Fibroblast of the aortic adventitia (primary cell): ENCODE results near the gene TAF4. TPM values are rescaled to one million over a fixed set of nuclear protein-coding genes. Genes with fewer than 3 reads are reported as not detected.
"Not testable (repeated sequence)": the region's sequence is repeated elsewhere in the genome, so short reads cannot be mapped to it uniquely, and the experiment has no call there.

Source experiments
- DNase-seq: peaks from one replicate; pipeline ENCODE4 v3.0.0-alpha.2; 2010; ENCODE audit warnings: low read depth
- H3K4me3 ChIP-seq: 2 replicates; pipeline ENCODE4 v1.5.1; 2011; ENCODE audit warnings: low read depth, mild to moderate bottlenecking, control low read depth, low read length, moderate library complexity
- total RNA-seq: library from RNA; depleted of rRNA; stranded (reverse); fragments of >200 nt; gene quantifications from 2 replicates; pipeline ENCODE4 v1.2.3, GENCODE V29; 2012; ENCODE audit warnings: low replicate concordance
- TF ChIP-seq, protein P1 (sequence below): IDR thresholded peaks from 2 replicates; pipeline ENCODE4 v1.5.1; 2011; ENCODE audit warnings: mild to moderate bottlenecking, low read length, control low read depth, inconsistent platforms; ENCODE audit not compliant: insufficient read depth

Gene TAF4
- total RNA-seq, 1 donor: 5.4 TPM

DNA sequence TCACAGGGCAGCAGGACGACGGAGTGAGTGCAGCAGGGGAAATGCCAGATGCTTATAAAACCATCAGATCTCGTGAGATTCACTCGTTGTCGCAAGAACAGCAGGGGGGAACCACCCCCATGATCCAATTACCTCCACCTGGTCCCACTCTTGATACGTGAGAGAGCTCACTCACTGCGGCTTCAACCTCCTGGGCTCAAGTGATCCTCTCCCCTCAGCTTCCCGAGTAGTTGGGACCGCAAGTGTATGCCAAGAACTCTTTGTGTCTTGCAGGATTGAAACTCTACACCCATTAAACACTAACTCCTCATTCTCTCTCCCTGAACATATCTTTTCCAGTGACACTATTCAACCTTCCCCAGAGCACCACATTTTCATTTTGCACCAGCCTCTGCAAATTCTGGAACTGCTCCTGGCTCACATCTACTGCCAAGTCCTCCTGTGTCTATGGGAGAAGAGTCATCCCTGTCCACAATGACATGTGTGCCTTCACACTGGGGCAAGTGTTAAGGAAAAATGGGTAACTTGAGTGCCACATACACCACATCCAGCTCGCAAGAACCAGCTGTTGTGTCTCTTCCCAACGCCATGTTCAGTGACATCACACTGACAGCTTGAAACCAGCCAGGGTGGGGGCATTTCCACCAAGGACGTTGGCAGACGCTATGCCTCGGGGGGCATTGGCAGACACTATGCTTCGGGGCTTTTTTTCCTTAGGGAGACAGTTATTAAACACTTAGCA is 14.7 kb upstream of the TAF4 start:
- DNase-seq: no peak
- no peak overlapping the region for H3K4me3 ChIP-seq

DNA sequence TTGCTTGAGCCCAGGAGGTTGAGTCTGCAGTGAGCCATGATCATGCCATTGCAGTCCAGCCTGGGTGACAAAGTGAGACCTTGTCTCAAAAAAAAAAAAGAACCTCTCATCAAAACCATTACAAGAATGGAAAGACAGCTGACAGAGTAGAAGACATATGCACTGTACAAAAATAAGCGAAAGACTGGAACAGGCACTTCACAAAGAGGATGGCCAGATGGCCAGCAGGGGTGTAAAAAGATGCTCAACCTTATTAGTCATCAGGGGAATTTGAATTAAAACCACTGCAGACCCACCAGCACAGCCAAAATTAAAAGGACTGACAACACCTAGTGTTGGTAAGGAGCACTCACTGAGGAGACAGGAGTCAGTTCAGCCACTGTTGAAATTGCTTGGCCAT is 13.5 kb upstream of the TAF4 start:
- TF ChIP-seq, protein P1, sequence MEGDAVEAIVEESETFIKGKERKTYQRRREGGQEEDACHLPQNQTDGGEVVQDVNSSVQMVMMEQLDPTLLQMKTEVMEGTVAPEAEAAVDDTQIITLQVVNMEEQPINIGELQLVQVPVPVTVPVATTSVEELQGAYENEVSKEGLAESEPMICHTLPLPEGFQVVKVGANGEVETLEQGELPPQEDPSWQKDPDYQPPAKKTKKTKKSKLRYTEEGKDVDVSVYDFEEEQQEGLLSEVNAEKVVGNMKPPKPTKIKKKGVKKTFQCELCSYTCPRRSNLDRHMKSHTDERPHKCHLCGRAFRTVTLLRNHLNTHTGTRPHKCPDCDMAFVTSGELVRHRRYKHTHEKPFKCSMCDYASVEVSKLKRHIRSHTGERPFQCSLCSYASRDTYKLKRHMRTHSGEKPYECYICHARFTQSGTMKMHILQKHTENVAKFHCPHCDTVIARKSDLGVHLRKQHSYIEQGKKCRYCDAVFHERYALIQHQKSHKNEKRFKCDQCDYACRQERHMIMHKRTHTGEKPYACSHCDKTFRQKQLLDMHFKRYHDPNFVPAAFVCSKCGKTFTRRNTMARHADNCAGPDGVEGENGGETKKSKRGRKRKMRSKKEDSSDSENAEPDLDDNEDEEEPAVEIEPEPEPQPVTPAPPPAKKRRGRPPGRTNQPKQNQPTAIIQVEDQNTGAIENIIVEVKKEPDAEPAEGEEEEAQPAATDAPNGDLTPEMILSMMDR: no peak
- no peak overlapping the region for H3K4me3 ChIP-seq

More for the DNA sequence above, 14.7 kb upstream of the TAF4 start:
- TF ChIP-seq, protein P1: no peak

DNA sequence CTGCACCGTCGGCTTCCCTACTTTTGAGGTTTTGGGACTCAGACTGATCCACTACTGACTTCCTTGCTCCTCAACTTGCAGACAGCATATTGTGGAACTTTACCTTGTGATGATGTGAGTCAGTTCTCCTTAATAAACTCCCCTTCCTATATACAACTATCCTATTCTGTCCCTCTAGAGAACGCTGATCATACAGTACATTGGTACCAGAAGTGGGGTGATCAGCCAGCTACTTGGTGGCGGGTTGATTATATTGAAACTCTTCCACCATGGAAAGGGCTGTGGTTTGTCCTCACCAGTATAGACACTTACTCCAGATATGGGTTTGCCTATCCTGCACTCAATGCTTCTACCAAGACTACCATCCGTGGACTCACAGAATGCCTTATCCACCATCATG is 7.6 kb upstream of the TAF4 start:
- no peak overlapping the region for H3K4me3 ChIP-seq
- TF ChIP-seq, protein P1: no peak
- DNase-seq: no peak

More for the DNA sequence above, 13.5 kb upstream of the TAF4 start:
- no peak for DNase-seq

DNA sequence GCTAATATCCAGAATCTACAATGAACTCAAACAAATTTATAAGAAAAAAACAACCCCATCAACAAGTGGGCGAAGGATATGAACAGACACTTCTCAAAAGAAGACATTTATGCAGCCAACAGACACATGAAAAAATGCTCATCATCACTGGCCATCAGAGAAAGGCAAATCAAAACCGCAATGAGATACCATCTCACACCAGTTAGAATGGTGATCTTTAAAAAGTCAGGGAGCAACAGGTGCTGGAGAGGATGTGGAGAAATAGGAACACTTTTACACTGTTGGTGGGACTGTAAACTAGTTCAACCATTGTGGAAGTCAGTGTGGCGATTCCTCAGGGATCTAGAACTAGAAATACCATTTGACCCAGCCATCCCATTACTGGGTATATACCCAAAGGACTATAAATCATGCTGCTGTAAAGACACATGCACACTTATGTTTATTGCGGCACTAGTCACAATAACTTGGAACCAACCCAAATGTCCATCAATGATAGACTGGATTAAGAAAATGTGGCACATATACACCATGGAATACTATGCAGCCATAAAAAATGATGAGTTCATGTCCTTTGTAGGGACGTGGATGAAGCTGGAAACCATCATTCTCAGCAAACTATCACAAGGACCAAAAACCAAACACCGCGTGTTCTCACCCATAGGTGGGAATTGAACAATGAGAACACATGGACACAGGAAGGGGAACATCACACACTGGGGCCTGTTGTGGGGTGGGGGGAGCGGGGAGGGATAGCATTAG is 6.2 kb upstream of the TAF4 start:
- H3K4me3 ChIP-seq, DNase-seq: not testable (repeated sequence)

DNA sequence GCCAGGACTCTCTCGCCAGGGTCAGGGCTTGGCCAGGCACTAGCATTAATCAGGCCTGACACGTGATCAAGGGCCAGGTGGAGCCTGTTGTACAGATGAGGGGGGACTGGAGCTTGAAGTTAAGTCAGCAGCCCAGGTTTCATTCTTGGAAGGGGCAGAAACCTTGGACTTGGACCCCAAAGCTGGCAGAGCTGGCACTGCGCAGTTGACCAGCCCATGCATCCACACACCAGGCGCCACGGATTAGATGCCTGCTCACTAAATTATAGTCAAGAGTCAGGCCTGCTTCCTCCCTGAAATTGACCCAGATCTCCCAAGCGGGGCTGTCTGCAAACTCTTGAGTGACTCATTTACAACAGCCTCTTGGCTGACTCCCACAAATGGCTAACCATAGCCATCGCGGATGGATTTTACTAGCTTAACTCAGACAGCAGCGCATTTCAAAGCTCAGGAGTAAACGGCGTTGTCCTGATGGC is 4.1 kb upstream of the TAF4 start:
- H3K4me3 ChIP-seq: no peak overlapping the region

DNA sequence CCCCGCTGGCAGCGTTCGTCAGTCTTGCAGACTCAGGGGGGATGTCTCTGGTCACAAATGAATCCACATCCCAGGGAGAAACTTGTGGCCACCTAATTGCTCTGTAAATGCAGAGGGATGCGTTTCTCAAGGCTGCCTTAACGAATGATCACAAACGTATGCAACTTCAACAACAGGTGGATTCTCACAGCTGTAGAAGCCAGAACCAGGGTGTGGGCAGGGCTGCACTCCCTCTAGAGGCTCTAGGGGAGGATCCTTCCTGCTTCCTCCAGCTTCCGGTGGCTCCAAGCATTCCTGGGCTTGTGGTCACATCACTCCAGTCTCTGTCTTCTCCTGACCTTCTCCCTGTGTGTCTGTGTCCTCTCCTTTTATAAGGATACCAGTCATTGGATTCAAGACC is 3.3 kb upstream of the TAF4 start:
- TF ChIP-seq, protein P1: no peak
- H3K4me3 ChIP-seq: no peak overlapping the region
- no peak for DNase-seq

More for the DNA sequence above, 4.1 kb upstream of the TAF4 start:
- TF ChIP-seq, protein P1: no peak
- peak; percentile 37 for DNase-seq

DNA sequence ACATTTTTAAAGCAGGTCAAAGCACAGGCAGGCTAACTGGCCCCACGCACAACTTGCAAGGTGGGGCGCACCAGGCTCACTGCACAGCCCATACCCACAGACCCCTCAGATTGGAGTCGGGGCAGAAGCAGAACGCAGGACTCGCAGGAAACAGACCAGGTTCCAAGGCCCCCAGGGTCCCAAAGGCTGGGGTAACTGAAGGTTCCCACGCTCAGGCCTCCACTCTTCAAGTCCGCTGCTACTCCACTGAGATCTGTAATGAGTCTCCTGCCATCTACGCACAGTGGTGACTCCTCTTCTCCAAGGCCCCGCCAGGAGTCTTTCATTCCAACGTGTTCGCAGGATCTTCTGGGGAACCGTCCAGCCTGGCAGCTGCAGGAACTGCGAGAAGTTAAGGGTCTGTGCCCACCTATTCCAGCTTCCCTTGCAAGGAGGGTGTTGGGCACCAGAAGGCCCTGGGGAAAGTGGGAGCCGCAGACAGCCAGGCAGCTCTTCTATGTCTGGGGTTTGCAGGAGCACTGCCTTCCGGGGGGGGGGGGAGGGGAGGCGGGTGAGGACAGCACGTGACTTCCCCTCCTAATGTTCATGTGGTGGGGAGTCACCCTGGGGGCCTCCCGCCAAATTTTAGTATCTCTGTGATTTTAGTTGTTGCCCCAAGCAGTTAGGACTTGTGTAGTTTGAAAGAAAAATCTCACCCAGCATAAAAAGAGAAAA is 2.0 kb upstream of the TAF4 start:
- TF ChIP-seq, protein P1: no peak
- H3K4me3 ChIP-seq: no peak overlapping the region
- no peak for DNase-seq
